Loucy (cell line): ENCODE data around the gene METTL13.

Experiments
- CTCF ChIP-seq: fragments of 200-600 bp; sonication (generic); conservative IDR thresholded peaks from 2 replicates; pipeline ENCODE4 v1.5.1; 2014; ENCODE audit warnings: mild to moderate bottlenecking, antibody characterized with exemption, low read length
- EZH2phosphoT487 ChIP-seq: fragments of 200-600 bp; IDR thresholded peaks from 2 replicates; pipeline ENCODE4 v1.6.1; 2018; ENCODE audit warnings: antibody characterized with exemption, mild to moderate bottlenecking, moderate library complexity, borderline replicate concordance

- TF ChIP-seq CTCF (no peak), EZH2phosphoT487 (no peak)
Observed at GRCh38 chr1:171794085-171794484, 12.6 kb downstream of the METTL13 start.
